GM12874 (cell line): ENCODE data around the gene PRDM12.

ENCODE experiments used
- CTCF ChIP-seq: IDR thresholded peaks from 2 replicates; pipeline ENCODE4 v1.5.1; 2011; ENCODE audit warnings: low read depth, mild to moderate bottlenecking, control low read depth, low read length, moderate library complexity; ENCODE audit not compliant: insufficient read depth

Gene PRDM12

GRCh38 chr9:130672933-130673615 is 8.7 kb downstream of the PRDM12 start:
- no peak for TF ChIP-seq CTCF

- TF ChIP-seq CTCF = no peak
Observed at GRCh38 chr9:130675396-130675795, 11.0 kb downstream of the PRDM12 start.

GRCh38 chr9:130677252-130677651 is 12.9 kb downstream of the PRDM12 start:
- no peak for TF ChIP-seq CTCF

DNA sequence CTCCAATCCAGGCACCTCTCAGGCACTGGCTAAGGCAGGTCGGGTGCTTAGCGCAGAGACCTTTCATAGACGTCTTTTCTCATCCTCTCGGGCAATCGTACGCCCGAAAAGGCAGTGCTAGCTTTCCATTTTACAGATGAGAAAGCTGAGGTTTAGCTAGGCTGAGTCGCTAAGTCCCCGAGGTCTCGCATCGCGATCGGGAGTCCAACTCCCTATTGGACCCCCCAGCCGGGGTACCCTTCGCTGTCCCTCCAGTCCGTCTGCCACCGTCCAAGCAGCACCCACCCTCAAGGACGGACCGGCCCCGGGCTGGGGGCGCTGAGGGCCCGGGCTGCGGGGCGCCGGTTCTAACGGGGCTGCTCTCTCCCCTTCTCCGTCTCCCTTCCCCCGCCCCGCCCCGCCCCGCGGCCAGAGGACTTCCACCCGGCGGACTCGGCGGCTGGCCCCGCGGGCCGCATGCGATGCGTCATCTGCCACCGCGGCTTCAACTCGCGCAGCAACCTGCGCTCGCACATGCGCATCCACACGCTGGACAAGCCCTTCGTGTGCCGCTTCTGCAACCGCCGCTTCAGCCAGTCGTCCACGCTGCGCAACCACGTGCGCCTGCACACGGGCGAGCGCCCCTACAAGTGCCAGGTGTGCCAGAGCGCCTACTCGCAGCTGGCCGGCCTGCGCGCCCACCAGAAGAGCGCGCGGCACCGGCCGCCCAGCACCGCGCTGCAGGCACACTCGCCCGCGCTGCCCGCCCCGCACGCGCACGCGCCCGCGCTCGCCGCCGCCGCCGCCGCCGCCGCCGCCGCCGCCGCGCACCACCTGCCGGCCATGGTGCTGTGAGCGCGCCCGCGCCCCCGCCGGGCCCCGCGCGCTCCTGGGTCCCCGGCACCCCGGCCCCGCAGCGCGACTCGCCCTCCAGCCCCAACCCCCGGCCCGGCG is 16.7 kb downstream of the PRDM12 start:
- no peak for TF ChIP-seq CTCF

DNA sequence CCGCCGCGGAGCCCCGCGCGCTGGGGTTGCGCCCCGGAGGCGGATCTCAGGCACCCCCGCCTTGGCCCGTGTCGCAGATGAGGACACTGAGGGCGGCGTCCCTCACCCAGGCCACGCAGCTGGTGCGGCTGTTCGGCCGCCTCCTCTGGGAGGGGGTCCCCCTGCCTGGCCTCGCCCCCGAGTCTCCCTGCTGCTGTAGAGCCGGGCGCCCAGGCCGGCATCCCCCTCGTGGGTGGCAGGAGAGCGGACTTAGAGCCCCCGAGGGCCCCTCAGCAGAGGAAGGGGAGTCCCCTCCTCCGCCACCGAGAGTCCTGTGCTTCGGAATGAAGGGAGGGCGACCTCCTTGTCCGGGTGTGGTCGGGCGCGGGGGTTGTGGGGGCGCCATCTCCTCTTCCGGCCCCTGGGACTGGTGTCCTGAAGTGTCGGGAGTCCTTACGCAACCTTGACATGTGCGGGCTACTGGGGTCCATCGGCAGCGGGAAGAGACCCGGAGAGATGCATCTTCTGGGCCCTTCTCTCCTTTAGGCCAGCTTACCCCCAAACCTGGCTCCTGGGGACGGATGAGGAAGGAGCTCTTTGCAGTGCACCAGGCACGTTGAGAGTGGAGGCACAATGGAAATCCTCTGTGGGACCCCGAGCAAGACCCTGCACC is 17.5 kb downstream of the PRDM12 start:
- no peak for TF ChIP-seq CTCF

- TF ChIP-seq CTCF = peak; percentile 70
Observed at GRCh38 chr9:130682421-130683121, 18.2 kb downstream of the PRDM12 start.
